CD4-positive, alpha-beta T cell treated with Interleukin-12 subunit alpha and Interleukin-12 subunit beta, for 1 hour (primary cell): ENCODE results near the gene KLRC2.
"Not testable (repeated sequence)": the region's sequence is repeated elsewhere in the genome, so short reads cannot be mapped to it uniquely, and the experiment has no call there.

Experiments
- DNase-seq: peaks from one replicate; pipeline ENCODE4 v3.0.0-alpha.2; 2020

KLRC2 gene

DNA sequence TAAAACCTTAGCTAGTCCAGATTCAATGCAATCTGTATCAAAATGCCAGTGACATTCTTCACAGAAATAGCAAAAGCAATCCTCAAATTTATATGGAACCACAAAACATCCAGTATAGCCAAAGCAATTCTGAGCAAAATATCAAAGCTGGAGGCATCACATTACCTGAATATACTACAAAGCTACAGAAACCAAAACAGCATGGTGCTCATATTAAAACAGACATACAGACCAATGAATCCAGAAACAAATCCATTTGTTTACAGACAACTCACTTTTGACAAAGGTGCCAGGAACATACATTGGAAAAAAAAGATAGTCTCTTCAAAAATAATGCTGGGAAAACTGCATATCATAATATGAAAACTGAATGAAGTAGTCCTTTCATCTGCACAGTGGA lies 31.0 kb downstream of the KLRC2 start:
- DNase-seq = no peak

DNA sequence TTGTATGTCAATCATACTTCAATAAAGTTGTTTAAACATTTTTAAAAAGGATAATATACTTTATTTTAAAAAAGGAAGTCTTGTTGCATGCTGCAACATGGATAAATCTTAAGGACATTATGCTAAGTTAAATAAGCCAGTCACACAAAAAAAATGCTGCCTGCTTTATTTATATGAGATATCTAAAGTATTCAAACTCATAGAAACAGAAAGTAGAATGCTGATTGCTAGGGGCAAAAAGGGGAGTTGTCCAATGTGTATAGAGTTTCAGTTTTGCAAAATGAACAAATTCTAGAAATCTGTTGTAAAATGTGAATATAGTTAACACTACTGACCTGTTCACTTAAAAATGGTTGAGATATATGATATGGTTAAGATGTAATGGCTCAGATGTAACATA lies 35.0 kb downstream of the KLRC2 start:
- no peak for DNase-seq

GRCh38 chr12:10398168-10398567 lies 37.6 kb downstream of the KLRC2 start:
- DNase-seq = no peak

DNA sequence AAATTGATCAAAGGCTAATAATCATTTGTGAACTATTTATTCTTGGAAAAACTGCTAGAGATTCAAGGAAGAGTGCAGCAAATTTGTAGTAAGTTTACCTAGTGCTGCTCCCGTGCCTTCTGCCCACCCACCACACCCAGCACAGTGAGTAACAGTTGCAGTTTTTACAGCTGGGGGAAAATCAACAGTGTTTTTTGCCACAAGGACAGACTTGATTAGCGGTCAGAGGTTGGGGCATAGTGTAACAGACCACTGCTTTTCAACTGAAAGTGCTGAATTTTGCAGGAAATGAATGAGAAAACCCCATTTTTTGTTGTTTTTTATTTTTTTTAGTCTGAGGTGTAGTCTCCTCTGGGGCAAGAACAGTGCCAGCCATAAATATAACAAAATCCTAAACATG lies 38.5 kb downstream of the KLRC2 start:
- peak; percentile 66 for DNase-seq

- DNase-seq = not testable (repeated sequence)
Measured at GRCh38 chr12:10396176-10396575, 39.6 kb downstream of the KLRC2 start.

DNA sequence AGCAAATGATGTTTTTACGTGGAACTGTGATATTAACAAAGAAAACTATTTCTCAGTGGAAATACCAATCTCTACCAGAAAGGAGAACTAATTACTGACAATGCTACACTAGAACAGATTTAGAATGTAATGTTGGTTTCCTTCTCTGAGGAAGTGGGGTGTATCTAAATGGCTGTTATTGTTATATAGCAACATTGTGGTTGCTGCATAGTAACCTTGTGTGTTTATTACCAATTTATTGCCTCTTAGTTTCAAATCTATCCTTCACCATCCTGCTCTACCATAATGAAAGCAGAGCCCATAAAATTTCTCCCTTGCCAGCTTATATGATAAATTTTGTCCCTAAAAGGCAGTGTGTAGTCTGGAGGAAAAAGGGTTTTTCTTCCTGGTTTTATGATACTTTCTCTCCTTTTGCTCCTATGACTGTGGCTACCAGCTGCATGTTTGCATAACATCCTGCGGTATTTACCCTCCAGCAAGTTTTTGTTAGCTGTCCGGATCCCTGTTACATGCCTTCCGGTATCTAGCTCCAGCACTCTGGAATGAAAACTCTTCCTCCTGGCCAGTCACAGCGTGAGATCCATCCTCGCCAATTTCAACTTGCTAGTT lies 40.3 kb downstream of the KLRC2 start:
- peak; percentile 71 for DNase-seq

- DNase-seq = peak; percentile 72
Measured at GRCh38 chr12:10394531-10395152, 41.2 kb downstream of the KLRC2 start.

DNA sequence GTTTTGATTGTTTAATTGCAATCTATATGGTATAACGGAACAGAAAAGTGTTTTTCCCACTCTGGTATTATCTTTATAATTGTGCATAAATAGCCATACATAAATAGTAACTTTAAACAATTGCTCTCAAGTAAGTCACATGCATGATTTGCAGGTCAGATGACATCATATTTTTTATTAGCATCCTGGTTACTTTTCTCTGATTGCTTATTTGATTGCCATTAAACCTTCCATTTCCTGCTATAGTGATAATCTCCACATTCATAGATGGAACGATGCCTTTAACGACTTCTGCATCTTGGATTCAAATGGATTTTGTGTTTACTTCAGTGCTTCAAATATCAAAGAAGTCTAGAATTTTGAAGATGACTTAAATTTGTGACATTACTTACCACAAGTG lies 42.5 kb downstream of the KLRC2 start:
- DNase-seq = no peak

DNA sequence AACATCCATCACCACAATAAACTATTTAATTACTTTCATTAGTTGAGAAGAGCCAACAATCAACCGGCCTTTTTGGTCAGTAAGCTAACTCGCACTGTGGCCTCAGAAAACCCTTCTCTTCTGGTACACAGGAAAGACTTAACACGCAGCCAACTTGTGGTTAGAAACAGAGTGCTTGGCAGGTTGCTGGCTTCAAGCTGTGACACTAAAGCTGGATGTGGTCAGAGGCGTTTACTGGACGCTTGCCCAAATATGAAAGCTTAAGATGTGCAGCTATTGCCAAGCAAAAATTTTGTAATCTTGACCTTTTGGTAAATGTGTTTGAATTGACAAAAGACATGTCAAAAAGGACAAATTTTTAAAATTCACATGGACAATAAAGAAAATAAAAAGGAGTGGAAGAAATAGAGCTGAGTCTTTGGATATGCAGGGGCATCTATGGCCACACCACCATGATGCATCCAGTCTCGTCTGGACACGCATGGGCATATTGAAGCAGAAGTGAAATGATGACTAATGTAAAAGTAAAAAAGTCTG lies 43.3 kb downstream of the KLRC2 start:
- peak; percentile 66 for DNase-seq

DNA sequence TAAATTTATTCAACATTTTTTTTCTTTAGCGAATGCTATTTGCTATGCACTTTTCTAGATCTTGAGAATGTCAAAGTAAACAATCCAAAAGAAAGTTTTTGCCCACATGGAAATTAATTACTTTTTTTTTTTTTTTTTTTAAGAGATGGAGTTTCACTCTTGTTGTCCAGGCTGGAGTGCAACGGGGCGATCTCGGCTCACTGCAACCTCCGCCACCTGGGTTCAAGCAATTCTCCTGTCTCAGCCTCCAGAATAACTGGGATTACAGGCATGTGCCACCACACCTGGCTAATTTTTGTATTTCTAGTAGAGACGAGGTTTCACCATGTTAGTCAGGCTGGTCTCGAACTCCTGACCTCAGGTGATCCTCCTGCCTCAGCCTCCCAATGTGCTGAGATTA lies 44.8 kb downstream of the KLRC2 start:
- DNase-seq = not testable (repeated sequence)

DNA sequence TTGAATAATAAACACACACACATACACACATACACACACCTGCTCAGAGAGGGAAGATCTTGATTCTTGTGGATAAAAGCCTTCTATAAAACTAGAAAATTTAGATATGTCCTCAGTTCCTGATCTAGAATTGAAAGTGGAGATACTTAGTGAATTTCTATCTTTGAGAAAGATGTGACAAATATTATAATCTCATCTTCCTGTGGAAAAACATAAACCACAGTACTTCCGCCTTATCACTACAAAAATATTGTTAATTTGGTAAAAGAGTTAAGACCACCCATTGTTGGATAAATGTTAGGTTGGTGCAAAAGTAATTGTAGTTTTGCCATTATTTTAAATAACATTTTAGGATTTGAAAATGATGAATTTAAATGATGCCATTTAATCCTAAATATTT lies 45.9 kb downstream of the KLRC2 start, which contains the start of gene KLRK1:
Gene KLRK1, minus strand, starts transcription at position 138 of the 400 bp plus-strand sequence. CDS start 1,231 bp downstream, outside the sequence.
- no peak for DNase-seq

DNA sequence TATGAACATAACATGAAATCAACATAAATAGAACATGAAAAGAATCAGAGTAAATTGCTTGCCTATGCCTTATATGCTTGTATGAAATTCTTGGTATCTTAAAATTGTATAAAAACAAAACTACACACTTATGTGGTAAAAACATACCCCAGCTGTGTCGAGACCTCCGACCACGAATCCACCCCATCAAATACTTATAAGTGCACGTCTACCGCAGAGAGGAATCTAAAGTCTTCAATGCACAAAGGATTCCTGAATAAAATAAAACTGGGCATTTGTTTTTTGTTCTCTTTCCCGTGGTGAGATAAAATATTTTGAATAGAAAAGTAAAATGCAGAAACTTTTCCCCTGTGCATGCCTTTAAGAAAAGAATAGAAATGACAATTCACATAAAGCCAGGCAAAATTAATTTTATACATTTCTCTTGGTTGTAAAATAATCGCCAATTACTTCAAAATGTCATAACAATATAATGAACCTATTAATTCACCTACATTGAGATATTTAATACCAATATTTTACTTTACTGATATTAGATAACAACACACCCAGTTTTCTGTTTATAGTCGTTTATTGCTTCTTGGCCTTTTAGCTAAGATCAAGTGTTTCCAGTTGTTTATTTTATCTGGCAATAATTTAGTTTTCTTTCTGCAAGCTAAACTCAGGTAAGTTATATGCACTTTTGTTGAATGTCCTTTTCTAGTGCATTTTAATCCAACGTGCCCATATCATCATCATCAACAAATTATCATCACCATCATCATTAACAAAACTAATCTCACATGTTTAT lies 47.0 kb downstream of the KLRC2 start:
- DNase-seq = no peak

- DNase-seq = not testable (repeated sequence)
Measured at GRCh38 chr12:10387498-10387897, 48.3 kb downstream of the KLRC2 start.

DNA sequence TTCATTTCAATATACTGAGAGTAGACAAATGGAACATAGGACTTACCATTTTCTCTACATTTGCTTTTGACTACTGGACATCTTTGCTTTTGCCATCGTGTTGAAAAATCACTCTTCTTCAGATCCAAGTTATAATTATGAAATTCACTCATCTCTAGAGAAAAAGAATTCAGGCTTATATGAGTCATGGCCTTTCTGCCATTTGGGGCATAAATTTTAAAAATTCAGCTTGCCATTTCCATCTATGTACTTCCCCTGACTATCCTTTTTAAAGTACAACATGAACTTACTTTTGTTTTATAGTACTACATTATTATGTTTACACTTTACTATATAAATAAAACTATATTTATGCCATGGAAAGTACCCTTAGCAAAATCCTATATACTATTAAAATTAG lies 49.0 kb downstream of the KLRC2 start:
- DNase-seq = no peak

DNA sequence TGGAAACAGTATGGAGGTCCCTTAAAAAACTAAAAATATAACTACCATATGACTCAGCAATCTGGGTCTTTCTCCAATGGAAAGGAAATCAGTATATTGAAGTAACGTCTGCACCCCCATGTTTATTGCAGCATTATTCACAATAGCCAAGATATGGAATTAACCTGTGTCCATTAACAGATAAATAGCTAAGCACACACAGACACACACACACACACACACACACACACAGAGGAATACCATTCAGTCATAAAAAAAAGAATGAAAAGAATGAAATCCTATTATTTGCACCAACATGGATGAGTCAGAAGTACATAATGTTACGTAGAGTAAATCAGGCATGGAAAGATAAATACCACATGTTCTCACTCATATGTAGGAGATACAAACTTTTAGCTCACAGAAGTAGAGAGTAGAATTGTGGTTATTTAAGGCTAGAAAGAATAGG lies 50.6 kb downstream of the KLRC2 start:
- DNase-seq = no peak

GRCh38 chr12:10384191-10384590 lies 51.6 kb downstream of the KLRC2 start:
- DNase-seq = no peak

DNA sequence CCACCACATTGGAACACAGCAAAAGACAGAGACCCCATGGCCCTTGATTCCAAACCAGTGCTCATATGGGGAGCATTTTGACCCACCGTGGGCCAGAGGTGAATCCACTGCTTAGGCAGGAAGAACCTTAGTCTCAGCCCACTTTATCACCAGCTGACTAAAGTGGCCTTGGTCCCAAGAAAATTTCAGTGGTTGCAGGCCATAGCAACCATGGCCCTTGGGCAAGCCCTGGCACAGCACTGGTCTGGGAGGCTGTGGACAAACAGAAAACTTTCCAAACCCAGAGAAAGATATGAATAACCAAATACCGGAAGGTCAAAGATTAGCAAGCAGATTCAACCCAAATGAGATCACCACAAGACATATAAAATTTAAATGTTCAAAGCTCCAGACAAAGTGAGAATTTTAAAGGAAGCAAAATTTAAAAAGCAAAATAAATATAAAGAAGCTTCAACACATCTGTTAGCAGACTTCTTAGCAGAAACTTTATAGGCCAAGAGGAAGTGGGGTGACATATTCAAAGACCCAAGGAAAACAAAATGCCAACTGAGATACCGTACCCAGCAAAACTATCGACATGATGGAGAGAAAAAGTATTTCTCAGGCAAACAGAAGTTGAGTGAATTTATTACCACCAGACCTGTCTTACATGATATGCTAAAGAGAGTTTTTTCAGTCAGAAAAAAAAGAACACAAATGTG lies 53.7 kb downstream of the KLRC2 start:
- no peak for DNase-seq
